ENCODE results near the gene TRPV3. TPM values are rescaled to one million over a fixed set of nuclear protein-coding genes. Genes with fewer than 3 reads are reported as not detected.

The TRPV3 gene
- total RNA-seq, 1 experiment from 2014 or later, result 0.35 TPM

DNA sequence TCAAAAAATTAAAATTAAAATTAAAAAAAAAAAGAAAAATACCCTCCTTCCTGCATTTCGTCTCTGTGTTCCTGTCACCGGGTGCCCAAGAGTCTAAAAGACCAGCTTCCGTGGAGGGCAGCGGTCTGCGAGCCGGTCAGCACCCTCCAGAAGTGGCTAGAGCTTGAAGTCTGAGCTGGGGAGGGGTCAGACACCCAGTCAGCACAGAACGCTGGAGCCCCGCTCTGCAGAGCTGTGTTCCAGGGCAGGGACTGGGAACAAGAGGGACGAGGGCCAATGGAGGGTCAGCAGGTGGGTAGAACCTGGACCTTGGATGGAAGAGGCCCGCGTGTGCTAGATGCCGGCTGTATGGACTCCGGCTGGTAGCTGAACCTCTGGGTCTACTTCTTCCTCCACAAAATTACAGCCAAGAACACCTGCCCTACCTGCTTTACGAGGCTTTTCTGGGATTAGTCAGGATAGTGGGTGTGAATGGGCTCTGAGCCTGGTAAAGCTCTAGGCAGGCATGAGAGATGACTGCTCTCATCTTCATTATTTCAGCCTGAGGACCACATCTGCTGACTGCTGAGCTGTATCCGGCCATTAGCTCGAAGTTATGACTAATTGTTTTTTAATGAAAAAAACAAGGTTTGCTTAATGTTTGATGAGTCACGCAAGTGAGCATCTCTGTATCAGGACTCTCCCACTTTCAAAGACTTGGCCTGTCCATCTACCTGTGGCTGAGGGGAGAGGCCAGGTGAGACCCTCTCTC is 45.7 kb upstream of the TRPV3 start (continued):
- TF ChIP-seq, protein P1, sequence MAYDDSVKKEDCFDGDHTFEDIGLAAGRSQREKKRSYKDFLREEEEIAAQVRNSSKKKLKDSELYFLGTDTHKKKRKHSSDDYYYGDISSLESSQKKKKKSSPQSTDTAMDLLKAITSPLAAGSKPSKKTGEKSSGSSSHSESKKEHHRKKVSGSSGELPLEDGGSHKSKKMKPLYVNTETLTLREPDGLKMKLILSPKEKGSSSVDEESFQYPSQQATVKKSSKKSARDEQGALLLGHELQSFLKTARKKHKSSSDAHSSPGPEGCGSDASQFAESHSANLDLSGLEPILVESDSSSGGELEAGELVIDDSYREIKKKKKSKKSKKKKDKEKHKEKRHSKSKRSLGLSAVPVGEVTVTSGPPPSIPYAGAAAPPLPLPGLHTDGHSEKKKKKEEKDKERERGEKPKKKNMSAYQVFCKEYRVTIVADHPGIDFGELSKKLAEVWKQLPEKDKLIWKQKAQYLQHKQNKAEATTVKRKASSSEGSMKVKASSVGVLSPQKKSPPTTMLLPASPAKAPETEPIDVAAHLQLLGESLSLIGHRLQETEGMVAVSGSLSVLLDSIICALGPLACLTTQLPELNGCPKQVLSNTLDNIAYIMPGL (CRISPR knock-in tag; IDR thresholded peaks at IDR 0.05), result no peak

DNA sequence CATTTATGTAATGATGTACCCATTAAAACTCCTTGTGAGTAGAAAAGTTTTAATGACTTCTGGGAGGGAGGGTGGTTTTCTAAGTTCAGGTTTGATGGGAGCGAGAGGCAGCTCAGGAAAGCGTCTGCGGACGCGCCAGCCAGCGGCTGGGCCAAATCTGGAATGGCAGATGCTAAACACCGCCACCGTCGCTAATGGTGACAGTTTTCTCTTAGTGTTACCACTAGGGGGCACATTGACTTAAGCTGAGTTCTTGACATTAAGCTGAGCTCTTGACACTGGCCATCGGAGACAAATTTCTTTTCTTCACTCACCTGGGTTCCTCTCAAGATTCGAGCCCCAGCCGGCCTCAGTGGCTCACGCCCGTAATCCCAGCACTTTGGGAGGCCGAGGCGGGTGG is 44.9 kb upstream of the TRPV3 start:
- Mint-ChIP-seq H3K9me3 (no peaks in the 10 kb centered on the region), H3K4me1 (no peaks in the 10 kb centered on the region), H3K27ac (no peak overlapping the region), H3K36me3 (no peaks in the 10 kb centered on the region; the same call in 1 of the 2 replicates), H3K4me3 (no peak overlapping the region), H3K27me3 (ENCODE audit: low read depth) (no peaks in the 10 kb centered on the region; the same call in 1 of the 2 replicates)
- CTCF ChIA-PET, result interaction anchor here (0.6 to 2.8 kb wide), 32 partner anchors 8 to 554 kb away, joined by 3 to 23 read pairs (median 4); partner anchors contain the start of genes CTNS, P2RX5 and SHPK
- POLR2A ChIA-PET, result interaction anchor here (0.5 kb wide), 1 partner anchor 497 kb away, joined by 3 read pairs; no protein-coding TSS in a partner anchor
- TF ChIP-seq ELF4 (CRISPR knock-in tag; IDR thresholded peaks at IDR 0.05; ENCODE audit: low read depth), result no peak
- TF ChIP-seq, protein P2, sequence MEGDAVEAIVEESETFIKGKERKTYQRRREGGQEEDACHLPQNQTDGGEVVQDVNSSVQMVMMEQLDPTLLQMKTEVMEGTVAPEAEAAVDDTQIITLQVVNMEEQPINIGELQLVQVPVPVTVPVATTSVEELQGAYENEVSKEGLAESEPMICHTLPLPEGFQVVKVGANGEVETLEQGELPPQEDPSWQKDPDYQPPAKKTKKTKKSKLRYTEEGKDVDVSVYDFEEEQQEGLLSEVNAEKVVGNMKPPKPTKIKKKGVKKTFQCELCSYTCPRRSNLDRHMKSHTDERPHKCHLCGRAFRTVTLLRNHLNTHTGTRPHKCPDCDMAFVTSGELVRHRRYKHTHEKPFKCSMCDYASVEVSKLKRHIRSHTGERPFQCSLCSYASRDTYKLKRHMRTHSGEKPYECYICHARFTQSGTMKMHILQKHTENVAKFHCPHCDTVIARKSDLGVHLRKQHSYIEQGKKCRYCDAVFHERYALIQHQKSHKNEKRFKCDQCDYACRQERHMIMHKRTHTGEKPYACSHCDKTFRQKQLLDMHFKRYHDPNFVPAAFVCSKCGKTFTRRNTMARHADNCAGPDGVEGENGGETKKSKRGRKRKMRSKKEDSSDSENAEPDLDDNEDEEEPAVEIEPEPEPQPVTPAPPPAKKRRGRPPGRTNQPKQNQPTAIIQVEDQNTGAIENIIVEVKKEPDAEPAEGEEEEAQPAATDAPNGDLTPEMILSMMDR (IDR thresholded peaks at IDR 0.05), result peak; percentile 54
- no peak for TF ChIP-seq GABPB1 (CRISPR knock-in tag; IDR thresholded peaks at IDR 0.05)
- ATAC-seq, result peak; percentile 83
- peak; percentile 56 for DNase-seq (ENCODE audit: low spot score)

DNA sequence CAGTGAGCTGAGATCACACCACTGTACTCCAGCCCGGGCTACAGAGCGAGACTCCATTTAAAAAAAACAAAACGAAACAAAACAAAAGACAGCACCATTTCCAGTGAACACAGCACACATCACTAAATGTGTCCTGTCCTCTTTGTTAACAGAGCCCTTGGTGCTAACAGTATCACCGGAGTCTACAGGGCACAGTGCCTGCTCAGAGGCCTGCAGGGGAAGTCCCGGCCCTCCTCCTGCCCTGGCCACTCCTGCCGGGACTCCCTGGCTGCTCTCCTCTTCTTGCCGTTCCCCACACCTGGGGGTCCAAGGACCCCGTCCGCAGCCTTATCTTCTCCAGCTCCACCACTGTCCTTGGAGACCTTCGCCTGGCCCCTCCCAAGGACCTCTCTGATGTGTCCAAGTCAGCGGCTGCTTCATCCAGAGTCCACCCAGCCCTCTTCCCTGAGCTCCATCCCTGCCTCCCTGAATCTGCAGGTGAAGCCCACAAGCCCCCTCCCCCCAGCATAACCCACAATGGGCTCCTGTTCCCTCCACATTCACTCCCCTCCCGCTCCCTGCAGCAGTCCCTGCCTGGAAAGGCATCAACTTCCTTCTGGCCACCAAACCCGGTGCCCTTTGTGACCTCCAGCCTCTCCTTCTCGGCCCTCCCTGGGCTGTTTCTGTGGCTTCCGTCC is 43.1 kb upstream of the TRPV3 start:
- Mint-ChIP-seq H3K4me1 (no peaks in the 10 kb centered on the region), H3K27ac (no peak overlapping the region), H3K9me3 (no peaks in the 10 kb centered on the region), H3K27me3 (ENCODE audit: low read depth) (no peaks in the 10 kb centered on the region; the same call in 1 of the 2 replicates), H3K36me3 (no peaks in the 10 kb centered on the region), H3K4me3 (no peak overlapping the region)
- ChIA-PET POLR2A (no interaction called here), CTCF (interaction anchor here (0.6 to 2.8 kb wide), 3 partner anchors 36 to 780 kb away, joined by 3 to 23 read pairs (median 15); partner anchors contain the start of genes CTNS and SHPK)
- DNase-seq (ENCODE audit: low spot score) (no peak), ATAC-seq (no peak)
- TF ChIP-seq ZNF263 (CRISPR knock-in tag; IDR thresholded peaks at IDR 0.05; ENCODE audit: low read depth) (no peak), HMGA2 (CRISPR knock-in tag; IDR thresholded peaks at IDR 0.05) (no peak), ZNF232 (CRISPR knock-in tag; IDR thresholded peaks at IDR 0.05) (no peak), ETV6 (CRISPR knock-in tag; IDR thresholded peaks at IDR 0.05) (no peak), TEAD1 (CRISPR knock-in tag; IDR thresholded peaks at IDR 0.05) (no peak), EMX1 (CRISPR knock-in tag; IDR thresholded peaks at IDR 0.05) (no peak)
- TF ChIP-seq, protein P3, sequence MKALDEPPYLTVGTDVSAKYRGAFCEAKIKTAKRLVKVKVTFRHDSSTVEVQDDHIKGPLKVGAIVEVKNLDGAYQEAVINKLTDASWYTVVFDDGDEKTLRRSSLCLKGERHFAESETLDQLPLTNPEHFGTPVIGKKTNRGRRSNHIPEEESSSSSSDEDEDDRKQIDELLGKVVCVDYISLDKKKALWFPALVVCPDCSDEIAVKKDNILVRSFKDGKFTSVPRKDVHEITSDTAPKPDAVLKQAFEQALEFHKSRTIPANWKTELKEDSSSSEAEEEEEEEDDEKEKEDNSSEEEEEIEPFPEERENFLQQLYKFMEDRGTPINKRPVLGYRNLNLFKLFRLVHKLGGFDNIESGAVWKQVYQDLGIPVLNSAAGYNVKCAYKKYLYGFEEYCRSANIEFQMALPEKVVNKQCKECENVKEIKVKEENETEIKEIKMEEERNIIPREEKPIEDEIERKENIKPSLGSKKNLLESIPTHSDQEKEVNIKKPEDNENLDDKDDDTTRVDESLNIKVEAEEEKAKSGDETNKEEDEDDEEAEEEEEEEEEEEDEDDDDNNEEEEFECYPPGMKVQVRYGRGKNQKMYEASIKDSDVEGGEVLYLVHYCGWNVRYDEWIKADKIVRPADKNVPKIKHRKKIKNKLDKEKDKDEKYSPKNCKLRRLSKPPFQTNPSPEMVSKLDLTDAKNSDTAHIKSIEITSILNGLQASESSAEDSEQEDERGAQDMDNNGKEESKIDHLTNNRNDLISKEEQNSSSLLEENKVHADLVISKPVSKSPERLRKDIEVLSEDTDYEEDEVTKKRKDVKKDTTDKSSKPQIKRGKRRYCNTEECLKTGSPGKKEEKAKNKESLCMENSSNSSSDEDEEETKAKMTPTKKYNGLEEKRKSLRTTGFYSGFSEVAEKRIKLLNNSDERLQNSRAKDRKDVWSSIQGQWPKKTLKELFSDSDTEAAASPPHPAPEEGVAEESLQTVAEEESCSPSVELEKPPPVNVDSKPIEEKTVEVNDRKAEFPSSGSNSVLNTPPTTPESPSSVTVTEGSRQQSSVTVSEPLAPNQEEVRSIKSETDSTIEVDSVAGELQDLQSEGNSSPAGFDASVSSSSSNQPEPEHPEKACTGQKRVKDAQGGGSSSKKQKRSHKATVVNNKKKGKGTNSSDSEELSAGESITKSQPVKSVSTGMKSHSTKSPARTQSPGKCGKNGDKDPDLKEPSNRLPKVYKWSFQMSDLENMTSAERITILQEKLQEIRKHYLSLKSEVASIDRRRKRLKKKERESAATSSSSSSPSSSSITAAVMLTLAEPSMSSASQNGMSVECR (CRISPR knock-in tag; IDR thresholded peaks at IDR 0.05; ENCODE audit: borderline replicate concordance), result no peak
- TF ChIP-seq, protein P4, sequence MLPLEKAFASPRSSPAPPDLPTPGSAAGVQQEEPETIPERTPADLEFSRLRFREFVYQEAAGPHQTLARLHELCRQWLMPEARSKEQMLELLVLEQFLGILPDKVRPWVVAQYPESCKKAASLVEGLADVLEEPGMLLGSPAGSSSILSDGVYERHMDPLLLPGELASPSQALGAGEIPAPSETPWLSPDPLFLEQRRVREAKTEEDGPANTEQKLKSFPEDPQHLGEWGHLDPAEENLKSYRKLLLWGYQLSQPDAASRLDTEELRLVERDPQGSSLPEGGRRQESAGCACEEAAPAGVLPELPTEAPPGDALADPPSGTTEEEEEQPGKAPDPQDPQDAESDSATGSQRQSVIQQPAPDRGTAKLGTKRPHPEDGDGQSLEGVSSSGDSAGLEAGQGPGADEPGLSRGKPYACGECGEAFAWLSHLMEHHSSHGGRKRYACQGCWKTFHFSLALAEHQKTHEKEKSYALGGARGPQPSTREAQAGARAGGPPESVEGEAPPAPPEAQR (CRISPR knock-in tag; IDR thresholded peaks at IDR 0.05), result no peak
- TF ChIP-seq, protein P2 (IDR thresholded peaks at IDR 0.05), result no peak
- TF ChIP-seq, protein P5, sequence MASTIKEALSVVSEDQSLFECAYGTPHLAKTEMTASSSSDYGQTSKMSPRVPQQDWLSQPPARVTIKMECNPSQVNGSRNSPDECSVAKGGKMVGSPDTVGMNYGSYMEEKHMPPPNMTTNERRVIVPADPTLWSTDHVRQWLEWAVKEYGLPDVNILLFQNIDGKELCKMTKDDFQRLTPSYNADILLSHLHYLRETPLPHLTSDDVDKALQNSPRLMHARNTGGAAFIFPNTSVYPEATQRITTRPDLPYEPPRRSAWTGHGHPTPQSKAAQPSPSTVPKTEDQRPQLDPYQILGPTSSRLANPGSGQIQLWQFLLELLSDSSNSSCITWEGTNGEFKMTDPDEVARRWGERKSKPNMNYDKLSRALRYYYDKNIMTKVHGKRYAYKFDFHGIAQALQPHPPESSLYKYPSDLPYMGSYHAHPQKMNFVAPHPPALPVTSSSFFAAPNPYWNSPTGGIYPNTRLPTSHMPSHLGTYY (CRISPR knock-in tag; IDR thresholded peaks at IDR 0.05), result no peak
